ENCODE data around the gene CHRD. TPM values are rescaled to one million over a fixed set of nuclear protein-coding genes. Genes with fewer than 3 reads are reported as not detected.

CHRD gene
- total RNA-seq, 1 experiment from 2014 or later, result not detected

DNA sequence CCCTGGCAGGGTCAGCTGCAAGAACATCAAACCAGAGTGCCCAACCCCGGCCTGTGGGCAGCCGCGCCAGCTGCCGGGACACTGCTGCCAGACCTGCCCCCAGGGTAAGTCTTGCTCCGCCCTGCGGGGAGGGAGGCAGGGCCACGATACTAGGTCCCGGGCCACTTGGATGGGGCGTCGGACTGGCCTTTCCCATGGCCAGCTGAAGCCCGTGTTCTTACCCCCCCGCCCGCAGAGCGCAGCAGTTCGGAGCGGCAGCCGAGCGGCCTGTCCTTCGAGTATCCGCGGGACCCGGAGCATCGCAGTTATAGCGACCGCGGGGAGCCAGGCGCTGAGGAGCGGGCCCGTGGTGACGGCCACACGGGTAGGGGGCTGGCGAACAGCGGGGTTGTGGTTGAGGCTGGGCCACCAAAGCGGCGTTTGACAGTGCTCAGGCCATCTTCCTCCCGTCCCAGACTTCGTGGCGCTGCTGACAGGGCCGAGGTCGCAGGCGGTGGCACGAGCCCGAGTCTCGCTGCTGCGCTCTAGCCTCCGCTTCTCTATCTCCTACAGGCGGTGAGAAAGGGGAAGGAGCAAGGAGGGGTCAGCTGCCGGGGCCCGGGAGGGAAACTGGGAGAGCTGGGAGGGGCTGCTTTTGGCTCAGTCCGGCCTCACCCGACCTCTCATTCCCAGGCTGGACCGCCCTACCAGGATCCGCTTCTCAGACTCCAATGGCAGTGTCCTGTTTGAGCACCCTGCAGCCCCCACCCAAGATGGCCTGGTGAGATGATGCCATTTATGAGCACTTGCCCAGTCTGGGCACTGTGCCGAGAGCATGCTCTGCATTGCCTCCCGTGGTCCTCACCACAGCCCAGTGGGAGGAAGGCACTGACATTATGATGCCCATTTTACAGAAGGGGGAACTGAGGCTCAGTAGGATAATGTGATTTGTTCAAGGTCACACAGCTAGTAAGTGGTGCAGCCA, 1.7 kb downstream of the CHRD start:
- CTCF ChIA-PET, result interaction anchor here (0.5 to 1.7 kb wide), 4 partner anchors 95 to 1717 kb away, joined by 3 to 6 read pairs (median 3); no protein-coding TSS in a partner anchor
- TF ChIP-seq, protein P1, sequence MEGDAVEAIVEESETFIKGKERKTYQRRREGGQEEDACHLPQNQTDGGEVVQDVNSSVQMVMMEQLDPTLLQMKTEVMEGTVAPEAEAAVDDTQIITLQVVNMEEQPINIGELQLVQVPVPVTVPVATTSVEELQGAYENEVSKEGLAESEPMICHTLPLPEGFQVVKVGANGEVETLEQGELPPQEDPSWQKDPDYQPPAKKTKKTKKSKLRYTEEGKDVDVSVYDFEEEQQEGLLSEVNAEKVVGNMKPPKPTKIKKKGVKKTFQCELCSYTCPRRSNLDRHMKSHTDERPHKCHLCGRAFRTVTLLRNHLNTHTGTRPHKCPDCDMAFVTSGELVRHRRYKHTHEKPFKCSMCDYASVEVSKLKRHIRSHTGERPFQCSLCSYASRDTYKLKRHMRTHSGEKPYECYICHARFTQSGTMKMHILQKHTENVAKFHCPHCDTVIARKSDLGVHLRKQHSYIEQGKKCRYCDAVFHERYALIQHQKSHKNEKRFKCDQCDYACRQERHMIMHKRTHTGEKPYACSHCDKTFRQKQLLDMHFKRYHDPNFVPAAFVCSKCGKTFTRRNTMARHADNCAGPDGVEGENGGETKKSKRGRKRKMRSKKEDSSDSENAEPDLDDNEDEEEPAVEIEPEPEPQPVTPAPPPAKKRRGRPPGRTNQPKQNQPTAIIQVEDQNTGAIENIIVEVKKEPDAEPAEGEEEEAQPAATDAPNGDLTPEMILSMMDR (IDR thresholded peaks at IDR 0.05; ENCODE audit: unreplicated experiment), result no peak
- Mint-ChIP-seq H3K27me3 (ENCODE audit: insufficient read depth, unreplicated experiment) (peaks cover 32% of the 10 kb centered on the region), H3K9me3 (ENCODE audit: unreplicated experiment) (no peaks in the 10 kb centered on the region), H3K4me3 (ENCODE audit: unreplicated experiment) (no peak overlapping the region), H3K36me3 (ENCODE audit: insufficient read depth, unreplicated experiment) (no peaks in the 10 kb centered on the region), H3K4me1 (ENCODE audit: insufficient read depth, unreplicated experiment) (no peaks in the 10 kb centered on the region), H3K27ac (ENCODE audit: low read depth, unreplicated experiment) (no peak overlapping the region)
- POLR2A ChIA-PET, result no interaction called here
- no TSS peak for BruUV-seq (replicated peaks)
- DNase-seq (ENCODE audit: unreplicated experiment), result no peak
- intact Hi-C loops (cut with micrococcal nuclease), result no loop called here

DNA sequence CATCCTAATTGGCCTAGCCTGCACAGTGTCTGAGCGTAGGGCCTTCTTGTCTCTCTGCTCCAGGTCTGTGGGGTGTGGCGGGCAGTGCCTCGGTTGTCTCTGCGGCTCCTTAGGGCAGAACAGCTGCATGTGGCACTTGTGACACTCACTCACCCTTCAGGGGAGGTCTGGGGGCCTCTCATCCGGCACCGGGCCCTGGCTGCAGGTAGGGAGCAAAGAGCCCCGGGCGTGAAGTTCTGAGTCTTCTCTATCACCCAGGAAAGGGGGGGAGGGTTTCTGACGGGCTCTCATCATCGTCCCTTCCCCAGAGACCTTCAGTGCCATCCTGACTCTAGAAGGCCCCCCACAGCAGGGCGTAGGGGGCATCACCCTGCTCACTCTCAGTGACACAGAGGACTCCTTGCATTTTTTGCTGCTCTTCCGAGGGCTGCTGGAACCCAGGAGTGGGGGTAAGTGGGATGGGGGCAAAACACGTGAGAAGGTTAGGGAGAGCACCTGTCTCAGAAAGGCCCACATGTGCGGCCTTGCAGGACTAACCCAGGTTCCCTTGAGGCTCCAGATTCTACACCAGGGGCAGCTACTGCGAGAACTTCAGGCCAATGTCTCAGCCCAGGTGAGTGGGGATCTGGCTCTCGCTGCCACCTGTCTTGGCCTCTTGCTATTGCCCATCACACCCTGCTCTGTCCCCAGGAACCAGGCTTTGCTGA, 2.6 kb downstream of the CHRD start:
- intact Hi-C loops (cut with micrococcal nuclease), result no loop called here
- H3K36me3 Mint-ChIP-seq (ENCODE audit: insufficient read depth, unreplicated experiment), result no peaks in the 10 kb centered on the region
- no peaks in the 10 kb centered on the region for H3K9me3 Mint-ChIP-seq (ENCODE audit: unreplicated experiment)
- POLR2A ChIA-PET, result no interaction called here
- TF ChIP-seq, protein P1 (IDR thresholded peaks at IDR 0.05; ENCODE audit: unreplicated experiment), result no peak
- H3K27me3 Mint-ChIP-seq (ENCODE audit: insufficient read depth, unreplicated experiment), result peaks cover 23% of the 10 kb centered on the region
- no peak for DNase-seq (ENCODE audit: unreplicated experiment)
- CTCF ChIA-PET, result interaction anchor here (1.7 to 1.8 kb wide), 2 partner anchors 10 to 159 kb away, joined by 6 to 7 read pairs; no protein-coding TSS in a partner anchor
- no peak overlapping the region for H3K4me3 Mint-ChIP-seq (ENCODE audit: unreplicated experiment)
- no TSS peak for BruUV-seq (replicated peaks)
- no peaks in the 10 kb centered on the region for H3K4me1 Mint-ChIP-seq (ENCODE audit: insufficient read depth, unreplicated experiment)
- H3K27ac Mint-ChIP-seq (ENCODE audit: low read depth, unreplicated experiment), result no peak overlapping the region

DNA sequence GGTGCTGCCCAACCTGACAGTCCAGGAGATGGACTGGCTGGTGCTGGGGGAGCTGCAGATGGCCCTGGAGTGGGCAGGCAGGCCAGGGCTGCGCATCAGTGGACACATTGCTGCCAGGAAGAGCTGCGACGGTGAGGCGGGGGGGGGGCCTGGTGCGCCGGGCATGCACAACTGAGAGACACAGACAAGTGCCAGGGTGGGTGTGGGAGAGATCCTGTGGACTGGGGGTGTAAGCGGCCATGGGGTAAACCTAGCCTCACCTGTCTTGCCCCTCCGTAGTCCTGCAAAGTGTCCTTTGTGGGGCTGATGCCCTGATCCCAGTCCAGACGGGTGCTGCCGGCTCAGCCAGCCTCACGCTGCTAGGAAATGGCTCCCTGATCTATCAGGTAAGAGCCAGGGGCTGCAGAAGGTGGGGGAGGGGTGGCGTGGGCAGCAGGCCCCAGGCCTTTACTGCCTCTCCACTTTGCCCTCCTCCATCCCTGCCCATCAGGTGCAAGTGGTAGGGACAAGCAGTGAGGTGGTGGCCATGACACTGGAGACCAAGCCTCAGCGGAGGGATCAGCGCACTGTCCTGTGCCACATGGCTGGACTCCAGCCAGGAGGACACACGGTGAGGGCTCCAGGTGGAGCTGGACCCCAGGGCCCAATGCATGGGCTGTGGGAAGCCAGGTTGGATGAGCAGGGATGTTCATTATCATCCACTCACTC, 3.3 kb downstream of the CHRD start:
- Mint-ChIP-seq H3K4me3 (ENCODE audit: unreplicated experiment) (no peak overlapping the region), H3K4me1 (ENCODE audit: insufficient read depth, unreplicated experiment) (no peaks in the 10 kb centered on the region), H3K9me3 (ENCODE audit: unreplicated experiment) (no peaks in the 10 kb centered on the region), H3K36me3 (ENCODE audit: insufficient read depth, unreplicated experiment) (no peaks in the 10 kb centered on the region), H3K27ac (ENCODE audit: low read depth, unreplicated experiment) (no peak overlapping the region), H3K27me3 (ENCODE audit: insufficient read depth, unreplicated experiment) (peaks cover 22% of the 10 kb centered on the region)
- ChIA-PET POLR2A (interaction anchor here (1.2 to 2.1 kb wide), 2 partner anchors 11 to 21 kb away, joined by 3 to 7 read pairs; partner anchors contain the start of genes CLCN2 and POLR2H), CTCF (interaction anchor here (1.8 to 2.0 kb wide), 2 partner anchors 9 to 11 kb away, joined by 7 to 9 read pairs; no protein-coding TSS in a partner anchor)
- intact Hi-C loops (cut with micrococcal nuclease), result no loop called here
- TF ChIP-seq, protein P1 (IDR thresholded peaks at IDR 0.05; ENCODE audit: unreplicated experiment), result no peak
- DNase-seq (ENCODE audit: unreplicated experiment), result no peak
- BruUV-seq (replicated peaks), result no TSS peak
